Ishikawa (cell line): ENCODE data around the gene ALDH1A1.

ENCODE experiments used
- CEBPB ChIP-seq: IDR thresholded peaks from 2 replicates; pipeline ENCODE4 v1.6.1; 2012
- CREB1 ChIP-seq: IDR thresholded peaks from 2 replicates; pipeline ENCODE4 v1.6.1; 2012; ENCODE audit warnings: low read depth
- EGR1 ChIP-seq: IDR thresholded peaks from 2 replicates; pipeline ENCODE4 v1.6.1; 2012
- EP300 ChIP-seq: IDR thresholded peaks from 2 replicates; pipeline ENCODE4 v1.6.1; 2012; ENCODE audit warnings: borderline replicate concordance
- FOXM1 ChIP-seq: IDR thresholded peaks from 2 replicates; pipeline ENCODE4 v1.6.1; 2012; ENCODE audit warnings: low read depth, borderline replicate concordance
- MAX ChIP-seq: IDR thresholded peaks from 2 replicates; pipeline ENCODE4 v1.6.1; 2012
- NFIC ChIP-seq: IDR thresholded peaks from 2 replicates; pipeline ENCODE4 v1.6.1; 2012
- RAD21 ChIP-seq: IDR thresholded peaks from 2 replicates; pipeline ENCODE4 v1.6.1; 2012; ENCODE audit warnings: low read depth
- REST ChIP-seq: IDR thresholded peaks from 2 replicates; pipeline ENCODE4 v1.6.1; 2012; ENCODE audit warnings: low read depth, mild to moderate bottlenecking
- TAF1 ChIP-seq: IDR thresholded peaks from 2 replicates; pipeline ENCODE4 v1.6.1; 2012; ENCODE audit warnings: low read depth, mild to moderate bottlenecking
- TCF12 ChIP-seq: IDR thresholded peaks from 2 replicates; pipeline ENCODE4 v1.6.1; 2012; ENCODE audit warnings: low read depth
- TEAD4 ChIP-seq: IDR thresholded peaks from 2 replicates; pipeline ENCODE4 v1.6.1; 2012
- USF1 ChIP-seq: IDR thresholded peaks from 2 replicates; pipeline ENCODE4 v1.6.1; 2012
- YY1 ChIP-seq: IDR thresholded peaks from 2 replicates; pipeline ENCODE4 v1.6.1; 2012; ENCODE audit warnings: low read depth
- ZBTB7A ChIP-seq: IDR thresholded peaks from 2 replicates; pipeline ENCODE4 v1.6.1; 2012; ENCODE audit warnings: low read depth

ALDH1A1 gene

GRCh38 chr9:72935595-72935994 lies 17.3 kb downstream of the ALDH1A1 start:
- no peak for TF ChIP-seq MAX
- no peak for TF ChIP-seq CEBPB
- no peak for TF ChIP-seq TAF1
- no peak for TF ChIP-seq FOXM1
- TF ChIP-seq EGR1 = no peak

GRCh38 chr9:72933730-72934665 lies 18.9 kb downstream of the ALDH1A1 start:
- TF ChIP-seq CREB1 (no peak), RAD21 (no peak), TEAD4 (no peak), EP300 (no peak), TAF1 (no peak), TCF12 (no peak), YY1 (no peak), FOXM1 (no peak), NFIC (no peak), ZBTB7A (no peak), CEBPB (no peak), USF1 (no peak), MAX (no peak), REST (no peak)

- TF ChIP-seq YY1 (no peak), EP300 (no peak), CREB1 (no peak), EGR1 (no peak), RAD21 (no peak), NFIC (no peak), TAF1 (no peak), ZBTB7A (no peak), TEAD4 (no peak), USF1 (no peak), CEBPB (no peak), TCF12 (no peak), REST (no peak), FOXM1 (no peak), MAX (no peak)
These were observed 20.2 kb downstream of the ALDH1A1 start for GRCh38 chr9:72932619-72933018.

GRCh38 chr9:72931897-72932296 lies 21.0 kb downstream of the ALDH1A1 start:
- TF ChIP-seq RAD21 (no peak), TEAD4 (no peak), MAX (no peak), FOXM1 (no peak), EP300 (no peak), YY1 (no peak), USF1 (no peak), ZBTB7A (no peak), EGR1 (no peak), CEBPB (no peak), TCF12 (no peak)

GRCh38 chr9:72931437-72931836 lies 21.4 kb downstream of the ALDH1A1 start:
- TF ChIP-seq CEBPB (no peak), EP300 (no peak), NFIC (no peak)
